Upper lobe of left lung (tissue), 4 donors: Measurements from ENCODE around the gene MTFR1L.

ENCODE experiments used
- EP300 ChIP-seq, 4 donors: sonication (generic); formaldehyde crosslinking; IDR thresholded peaks; one replicate each; pipeline ENCODE4 v1.5.1; 2017; ENCODE audit warnings: antibody characterized with exemption in 4 of 4, control low read depth in 2 of 4
- POLR2A ChIP-seq, 4 donors: fragments of 450-650 bp; IDR thresholded peaks; one replicate each; pipeline ENCODE4 v1.5.1; 2016 to 2017; ENCODE audit warnings: antibody characterized with exemption in 4 of 4, mild to moderate bottlenecking in 2 of 4
- POLR2AphosphoS5 ChIP-seq, 2 donors: sonication (generic); formaldehyde crosslinking; IDR thresholded peaks; one replicate each; pipeline ENCODE4 v1.5.1; 2017; ENCODE audit warnings: antibody characterized with exemption in 2 of 2
- TF ChIP-seq, protein P1 (sequence below), 6 experiments: fragments of 450-650 bp in 4 of 6; fragments of 200-600 bp in 2 of 6; sonication (generic) in 2 of 6; IDR thresholded peaks; one replicate each; pipeline ENCODE4 v1.5.1; 2016 to 2019; ENCODE audit warnings: antibody characterized with exemption in 6 of 6

- TF ChIP-seq, protein P1, sequence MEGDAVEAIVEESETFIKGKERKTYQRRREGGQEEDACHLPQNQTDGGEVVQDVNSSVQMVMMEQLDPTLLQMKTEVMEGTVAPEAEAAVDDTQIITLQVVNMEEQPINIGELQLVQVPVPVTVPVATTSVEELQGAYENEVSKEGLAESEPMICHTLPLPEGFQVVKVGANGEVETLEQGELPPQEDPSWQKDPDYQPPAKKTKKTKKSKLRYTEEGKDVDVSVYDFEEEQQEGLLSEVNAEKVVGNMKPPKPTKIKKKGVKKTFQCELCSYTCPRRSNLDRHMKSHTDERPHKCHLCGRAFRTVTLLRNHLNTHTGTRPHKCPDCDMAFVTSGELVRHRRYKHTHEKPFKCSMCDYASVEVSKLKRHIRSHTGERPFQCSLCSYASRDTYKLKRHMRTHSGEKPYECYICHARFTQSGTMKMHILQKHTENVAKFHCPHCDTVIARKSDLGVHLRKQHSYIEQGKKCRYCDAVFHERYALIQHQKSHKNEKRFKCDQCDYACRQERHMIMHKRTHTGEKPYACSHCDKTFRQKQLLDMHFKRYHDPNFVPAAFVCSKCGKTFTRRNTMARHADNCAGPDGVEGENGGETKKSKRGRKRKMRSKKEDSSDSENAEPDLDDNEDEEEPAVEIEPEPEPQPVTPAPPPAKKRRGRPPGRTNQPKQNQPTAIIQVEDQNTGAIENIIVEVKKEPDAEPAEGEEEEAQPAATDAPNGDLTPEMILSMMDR (IDR thresholded peaks at IDR 0.05) = no peak
- TF ChIP-seq POLR2A (IDR thresholded peaks at IDR 0.05) = no peak
- no peak for TF ChIP-seq POLR2AphosphoS5 (IDR thresholded peaks at IDR 0.05)
- no peak for TF ChIP-seq EP300 (IDR thresholded peaks at IDR 0.05)
These were observed 38.7 kb upstream of the MTFR1L start for GRCh38 chr1:25781130-25781433.
